ENCODE data around the gene CERS6. TPM values are rescaled to one million over a fixed set of nuclear protein-coding genes. Genes with fewer than 3 reads are reported as not detected.

The CERS6 gene
- total RNA-seq, 1 experiment from 2014 or later = 8.3 TPM

DNA sequence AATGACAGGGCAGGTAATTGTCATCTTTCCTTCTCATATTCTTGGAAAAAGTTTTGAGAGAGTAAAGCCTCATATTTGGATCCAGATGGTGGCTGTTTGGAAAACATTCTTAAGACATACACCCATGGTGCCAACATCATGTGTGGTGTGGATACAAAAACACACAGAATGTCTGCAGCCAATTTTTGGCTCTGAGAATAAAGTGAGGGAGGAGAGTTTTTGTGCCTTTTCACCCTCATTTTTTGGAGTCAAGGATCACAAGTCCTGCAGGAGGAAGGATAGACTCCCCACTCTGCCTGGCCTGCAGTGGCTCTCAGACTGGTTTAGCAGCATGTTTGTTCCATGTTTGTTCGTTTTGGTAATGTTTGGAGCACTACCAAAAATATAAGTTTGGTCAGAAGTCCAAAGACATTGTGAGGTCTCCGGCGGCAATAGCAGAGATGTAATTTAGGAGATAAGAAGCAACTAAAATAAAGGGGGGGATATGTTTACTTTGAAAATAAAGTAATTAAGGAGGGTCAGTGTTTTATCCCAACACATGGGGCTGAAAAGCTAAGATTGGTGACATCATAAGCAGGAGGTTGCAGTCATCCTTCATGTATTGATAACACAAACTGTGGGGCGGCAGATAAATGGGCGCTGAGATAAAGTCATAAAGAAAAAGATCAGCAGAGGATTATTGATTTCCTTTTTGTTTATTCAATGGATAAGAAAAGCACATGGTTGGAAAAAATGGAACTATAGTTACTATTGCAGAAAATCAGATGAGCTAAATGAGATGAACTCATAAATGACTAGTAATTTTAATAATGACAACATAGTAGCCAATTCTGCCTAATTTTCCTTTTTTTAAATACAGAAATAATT, 347.0 kb downstream of the CERS6 start:
- Histone ChIP-seq H3K4me2 (no peak overlapping the region), H4K20me1 (ENCODE audit: insufficient read depth) (no peaks in the 10 kb centered on the region), H3K4me3 (no peak overlapping the region), H2AFZ (no peak overlapping the region), H3K79me2 (ENCODE audit: low read depth) (no peaks in the 10 kb centered on the region), H3K4me1 (replicated peaks; ENCODE audit: insufficient read depth) (no peaks in the 10 kb centered on the region; the same call in 1 of the 2 replicates), H3K9me3 (ENCODE audit: insufficient read depth, low read depth) (no peaks in the 10 kb centered on the region), H3K27ac (no peak overlapping the region), H3K27me3 (ENCODE audit: insufficient read depth, low read depth) (no peaks in the 10 kb centered on the region), H3K36me3 (ENCODE audit: low read depth) (no peaks in the 10 kb centered on the region), H3F3A (ENCODE audit: insufficient read depth, low read depth) (no peaks in the 10 kb centered on the region), H3K9me2 (ENCODE audit: insufficient read depth) (no peaks in the 10 kb centered on the region)
- POLR2A ChIA-PET (ENCODE audit: unreplicated experiment) = no interaction called here
- TSS peak; percentile 42 for BruUV-seq (replicated peaks)
- CTCF ChIA-PET = no interaction called here
- peak in 1 of 2 experiments; percentile 3 for DNase-seq
- intact Hi-C loops (cut with micrococcal nuclease; ENCODE audit: unreplicated experiment) = no loop called here
- no peak for TF ChIP-seq EZH2 (IDR thresholded peaks at IDR 0.05; ENCODE audit: low read depth)
- TF ChIP-seq, protein P1, sequence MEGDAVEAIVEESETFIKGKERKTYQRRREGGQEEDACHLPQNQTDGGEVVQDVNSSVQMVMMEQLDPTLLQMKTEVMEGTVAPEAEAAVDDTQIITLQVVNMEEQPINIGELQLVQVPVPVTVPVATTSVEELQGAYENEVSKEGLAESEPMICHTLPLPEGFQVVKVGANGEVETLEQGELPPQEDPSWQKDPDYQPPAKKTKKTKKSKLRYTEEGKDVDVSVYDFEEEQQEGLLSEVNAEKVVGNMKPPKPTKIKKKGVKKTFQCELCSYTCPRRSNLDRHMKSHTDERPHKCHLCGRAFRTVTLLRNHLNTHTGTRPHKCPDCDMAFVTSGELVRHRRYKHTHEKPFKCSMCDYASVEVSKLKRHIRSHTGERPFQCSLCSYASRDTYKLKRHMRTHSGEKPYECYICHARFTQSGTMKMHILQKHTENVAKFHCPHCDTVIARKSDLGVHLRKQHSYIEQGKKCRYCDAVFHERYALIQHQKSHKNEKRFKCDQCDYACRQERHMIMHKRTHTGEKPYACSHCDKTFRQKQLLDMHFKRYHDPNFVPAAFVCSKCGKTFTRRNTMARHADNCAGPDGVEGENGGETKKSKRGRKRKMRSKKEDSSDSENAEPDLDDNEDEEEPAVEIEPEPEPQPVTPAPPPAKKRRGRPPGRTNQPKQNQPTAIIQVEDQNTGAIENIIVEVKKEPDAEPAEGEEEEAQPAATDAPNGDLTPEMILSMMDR (conservative IDR thresholded peaks at IDR 0.05) = no peak

DNA sequence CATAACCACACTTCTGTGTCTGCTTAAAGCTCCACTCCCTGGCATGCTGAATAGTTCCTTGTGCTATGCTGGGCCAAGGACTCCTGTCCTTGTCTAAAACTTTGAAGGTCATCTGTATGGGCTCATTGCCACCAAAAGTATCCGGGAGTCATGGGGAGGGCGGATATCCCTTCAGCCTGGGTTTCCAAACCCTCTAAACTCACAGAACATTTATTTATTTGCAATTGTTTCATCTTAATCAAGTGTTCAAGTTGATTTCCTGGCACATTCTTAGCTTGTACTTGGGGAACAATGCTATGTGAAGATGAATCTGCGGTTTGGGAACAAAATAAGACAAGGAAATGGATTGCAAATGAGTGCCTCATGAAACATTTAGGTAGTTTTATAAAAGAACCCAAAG, 348.1 kb downstream of the CERS6 start:
- Histone ChIP-seq H3F3A (ENCODE audit: insufficient read depth, low read depth) (no peaks in the 10 kb centered on the region), H4K20me1 (ENCODE audit: insufficient read depth) (no peaks in the 10 kb centered on the region), H3K27me3 (ENCODE audit: insufficient read depth, low read depth) (no peaks in the 10 kb centered on the region), H2AFZ (no peak overlapping the region), H3K79me2 (ENCODE audit: low read depth) (no peaks in the 10 kb centered on the region), H3K4me3 (no peak overlapping the region), H3K9me3 (ENCODE audit: insufficient read depth, low read depth) (no peaks in the 10 kb centered on the region), H3K27ac (no peak overlapping the region), H3K9me2 (ENCODE audit: insufficient read depth) (no peaks in the 10 kb centered on the region), H3K4me1 (replicated peaks; ENCODE audit: insufficient read depth) (no peaks in the 10 kb centered on the region; the same call in 1 of the 2 replicates), H3K36me3 (ENCODE audit: low read depth) (no peaks in the 10 kb centered on the region), H3K4me2 (no peak overlapping the region)
- intact Hi-C loops (cut with micrococcal nuclease; ENCODE audit: unreplicated experiment) = no loop called here
- no peak for DNase-seq
- BruUV-seq (replicated peaks) = no TSS peak
- ChIA-PET POLR2A (ENCODE audit: unreplicated experiment) (no interaction called here), CTCF (no interaction called here)
- TF ChIP-seq, protein P1 (conservative IDR thresholded peaks at IDR 0.05) = no peak
- no peak for TF ChIP-seq EZH2 (IDR thresholded peaks at IDR 0.05; ENCODE audit: low read depth)

DNA sequence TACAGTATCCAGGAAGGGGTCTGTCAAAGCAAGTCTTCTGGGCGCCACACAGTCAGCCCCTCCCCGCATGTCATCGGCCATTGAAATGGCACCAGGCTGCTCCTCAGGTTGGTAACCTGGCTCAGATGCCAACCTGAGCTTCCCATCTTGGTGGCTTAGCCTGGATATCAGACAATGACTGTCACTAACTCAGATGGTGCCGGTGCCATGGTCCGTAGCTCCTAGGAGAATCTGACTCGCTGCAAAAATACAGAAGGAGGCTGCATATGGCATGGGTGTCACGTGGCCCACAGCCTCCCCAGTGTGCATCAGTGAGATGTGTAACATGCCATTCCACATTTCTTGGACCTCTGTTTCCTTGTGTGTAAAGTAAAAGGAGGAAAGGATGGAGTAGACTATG, 349.5 kb downstream of the CERS6 start:
- Histone ChIP-seq H2AFZ (no peak overlapping the region), H3K4me3 (no peak overlapping the region), H3F3A (ENCODE audit: insufficient read depth, low read depth) (no peaks in the 10 kb centered on the region), H3K9me2 (ENCODE audit: insufficient read depth) (no peaks in the 10 kb centered on the region), H3K4me2 (no peak overlapping the region), H3K4me1 (replicated peaks; ENCODE audit: insufficient read depth) (no peaks in the 10 kb centered on the region; the same call in 1 of the 2 replicates), H3K27ac (no peak overlapping the region), H3K27me3 (ENCODE audit: insufficient read depth, low read depth) (no peaks in the 10 kb centered on the region), H3K79me2 (ENCODE audit: low read depth) (no peaks in the 10 kb centered on the region), H3K9me3 (ENCODE audit: insufficient read depth, low read depth) (no peaks in the 10 kb centered on the region), H3K36me3 (ENCODE audit: low read depth) (no peaks in the 10 kb centered on the region), H4K20me1 (ENCODE audit: insufficient read depth) (no peaks in the 10 kb centered on the region)
- intact Hi-C loops (cut with micrococcal nuclease; ENCODE audit: unreplicated experiment) = no loop called here
- no peak for DNase-seq
- no peak for TF ChIP-seq EZH2 (IDR thresholded peaks at IDR 0.05; ENCODE audit: low read depth)
- TF ChIP-seq, protein P1 (conservative IDR thresholded peaks at IDR 0.05) = no peak
- CTCF ChIA-PET = no interaction called here
- POLR2A ChIA-PET (ENCODE audit: unreplicated experiment) = no interaction called here
- no TSS peak for BruUV-seq (replicated peaks)
